Putamen (tissue), 1 donor: ENCODE results near the gene ARFGAP2.

Source experiments
- DNase-seq: peaks from one replicate; pipeline ENCODE4 v3.0.0-alpha.2; 2016; ENCODE audit warnings: low spot score

ARFGAP2 gene

DNA sequence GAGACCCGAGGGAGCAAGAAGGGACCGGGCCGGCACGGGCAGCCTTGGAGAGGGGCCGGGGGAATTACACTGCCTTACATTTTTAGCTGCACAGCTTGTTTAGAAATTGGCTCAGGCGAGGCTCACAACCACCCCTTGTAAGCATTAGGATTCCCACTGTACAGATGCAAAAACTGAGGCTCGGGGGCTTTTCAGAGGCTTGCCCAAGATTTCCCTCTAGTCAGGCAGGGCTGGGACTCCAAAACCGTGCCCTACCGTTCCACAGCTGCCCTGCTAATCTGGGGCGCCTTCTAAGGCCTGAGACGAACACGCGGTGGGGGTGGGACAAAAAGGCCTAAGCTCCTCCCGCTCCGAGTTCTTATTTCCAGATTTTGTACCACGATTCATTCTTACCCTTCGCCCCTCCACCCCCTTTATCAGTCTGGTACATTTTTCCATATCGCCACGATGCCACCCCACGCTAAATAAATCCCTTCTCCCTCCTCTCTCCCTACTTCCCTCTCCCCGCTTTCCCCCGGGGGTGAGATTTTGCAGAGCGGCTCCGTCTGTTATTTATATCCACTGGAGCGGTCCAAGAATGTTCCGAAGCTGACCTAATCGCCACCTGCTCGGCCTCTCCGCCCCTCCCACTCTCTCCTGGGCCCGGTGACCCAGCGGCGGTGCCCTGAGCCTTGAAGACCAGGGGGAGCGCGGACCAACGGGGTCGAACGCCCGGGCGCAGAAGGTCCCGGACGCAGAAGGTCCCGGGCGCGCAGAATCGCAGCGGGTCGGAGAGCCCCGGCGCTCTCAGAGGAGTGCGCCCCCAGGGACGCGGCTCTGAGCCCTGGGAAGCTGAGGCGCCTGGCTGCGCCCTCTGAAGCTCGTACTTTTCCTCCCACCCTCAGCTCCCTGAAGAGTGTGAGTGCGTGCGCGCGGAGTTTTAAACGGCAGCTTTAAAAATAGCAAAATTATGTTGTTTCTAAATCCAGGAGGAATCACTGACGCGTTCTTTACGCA, 10.3 kb upstream of the ARFGAP2 start:
- peak; percentile 67 for DNase-seq

DNA sequence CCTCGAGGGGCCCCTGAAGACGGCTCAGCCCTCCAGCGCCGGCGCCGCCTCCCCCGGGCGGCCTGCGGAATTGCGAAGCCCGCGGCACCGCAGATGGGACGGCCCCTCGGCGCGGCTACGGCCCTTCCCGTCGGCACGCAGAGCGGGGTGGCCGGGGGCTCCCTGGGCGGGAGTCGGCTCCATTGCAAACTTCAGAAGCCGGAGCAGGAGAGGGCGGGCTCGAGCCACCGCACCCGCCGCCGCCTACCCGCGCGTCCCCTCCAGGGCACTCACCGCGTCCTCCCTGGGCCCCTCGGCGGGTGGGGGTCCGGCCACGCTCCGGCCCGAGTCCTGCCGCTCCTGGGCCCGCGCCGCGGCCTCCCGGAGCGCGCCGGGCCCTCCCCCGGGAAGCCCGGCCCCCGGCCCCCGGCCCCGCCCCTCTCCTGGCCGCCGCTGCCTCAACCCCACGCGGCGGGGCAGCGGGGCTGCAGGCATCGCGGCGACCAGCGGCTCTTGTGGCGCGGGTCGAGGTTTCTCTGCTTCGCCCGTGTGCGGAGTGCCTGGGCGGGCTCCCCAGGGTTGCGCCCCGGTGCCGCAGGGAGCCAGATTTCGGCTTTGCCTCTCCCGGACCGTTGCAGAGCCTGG, 9.5 kb upstream of the ARFGAP2 start, which contains the start of gene PACSIN3:
Gene PACSIN3, minus strand, starts transcription at position 359 of the 624 bp plus-strand sequence. CDS start 3,707 bp downstream, outside the sequence.
- DNase-seq: no peak

DNA sequence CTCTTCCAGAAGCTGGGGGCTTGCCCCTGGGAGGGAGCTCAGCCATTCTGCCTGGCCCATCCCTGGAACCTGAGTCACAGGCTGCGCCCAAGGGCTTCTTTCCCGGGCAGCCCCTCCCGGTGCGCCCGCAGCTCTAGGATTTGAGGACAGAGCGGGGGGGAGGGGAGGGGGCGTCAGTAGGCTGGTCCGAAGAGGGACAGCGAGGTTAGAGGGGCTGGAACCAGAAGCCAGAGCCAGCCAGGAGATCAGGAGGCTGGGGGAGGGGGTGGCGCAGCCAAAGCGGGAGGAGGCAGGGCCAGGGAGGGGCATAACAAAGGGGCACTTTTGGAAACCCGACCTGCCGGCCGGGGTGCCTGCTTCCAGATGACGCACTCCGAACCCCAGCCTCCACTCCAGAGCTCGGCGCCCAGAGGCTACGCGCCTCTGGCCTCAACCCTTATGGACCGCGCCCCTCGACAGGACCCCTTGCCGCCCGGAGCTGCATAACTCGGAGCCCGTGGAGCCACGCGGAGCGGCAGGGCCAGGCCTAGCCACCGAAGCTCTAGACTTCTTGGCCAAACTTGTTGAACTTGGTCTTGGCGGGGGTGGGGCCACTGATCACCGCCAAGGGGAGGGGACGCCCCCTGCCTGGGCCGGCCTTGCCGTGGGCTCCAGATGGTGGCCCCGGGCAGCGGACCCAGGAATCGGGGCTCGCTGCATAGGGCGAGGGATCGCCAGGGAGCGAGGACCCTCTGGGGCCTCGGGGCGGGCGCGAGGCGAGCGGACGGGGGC, 8.8 kb upstream of the ARFGAP2 start:
- no peak for DNase-seq

GRCh38 chr11:47184711-47185304, 8.1 kb upstream of the ARFGAP2 start:
- DNase-seq: peak; percentile 92

GRCh38 chr11:47183969-47184368, 7.3 kb upstream of the ARFGAP2 start:
- DNase-seq: no peak

- DNase-seq: no peak
These were observed 6.6 kb upstream of the ARFGAP2 start for GRCh38 chr11:47183031-47183856.

DNA sequence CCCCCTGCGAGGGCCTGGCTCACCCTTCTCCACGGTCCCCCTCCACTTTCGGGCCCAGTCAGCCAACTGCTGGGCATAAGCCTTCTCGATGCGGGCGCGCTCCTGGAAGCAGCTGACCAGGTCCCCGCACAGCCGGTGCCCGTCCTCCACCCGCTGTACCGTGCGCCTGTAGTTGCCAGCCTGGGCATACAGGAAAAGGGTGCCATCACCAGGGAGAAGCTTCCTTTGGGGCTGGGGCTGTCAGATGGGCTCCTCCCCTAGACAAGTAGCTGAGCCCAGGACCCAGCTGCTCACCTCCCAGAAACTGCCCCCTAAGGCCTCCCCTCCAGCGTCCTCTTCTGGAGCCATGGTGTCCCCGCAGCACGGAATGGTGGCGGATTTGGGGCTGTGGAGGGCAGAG, 5.7 kb upstream of the ARFGAP2 start:
- no peak for DNase-seq

DNA sequence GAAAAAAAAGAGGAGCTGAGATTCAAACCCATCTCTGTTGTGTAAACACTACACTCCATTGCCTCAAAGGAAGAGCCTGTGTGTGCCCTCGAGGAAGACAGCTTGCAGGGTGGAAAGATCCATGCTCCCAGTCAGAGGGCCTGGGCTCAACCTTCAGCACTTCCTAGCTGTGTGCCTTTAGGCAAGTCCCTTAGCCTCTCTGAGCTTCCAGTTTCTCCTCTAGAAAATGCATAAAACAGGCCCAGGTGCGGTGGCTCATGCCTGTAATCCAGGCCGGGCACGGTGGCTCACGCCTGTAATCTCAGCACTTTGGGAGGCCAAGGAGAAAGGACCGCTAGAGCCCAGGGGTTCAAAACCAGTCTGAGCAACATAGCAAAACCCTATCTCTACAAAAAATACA, 4.6 kb upstream of the ARFGAP2 start:
- no peak for DNase-seq

- no peak for DNase-seq
These were observed 3.5 kb upstream of the ARFGAP2 start for GRCh38 chr11:47180006-47180787.

- DNase-seq: no peak
These were observed 2.9 kb upstream of the ARFGAP2 start for GRCh38 chr11:47179655-47179991.

GRCh38 chr11:47178737-47179654, 2.3 kb upstream of the ARFGAP2 start:
- no peak for DNase-seq

GRCh38 chr11:47178316-47178715, 1.6 kb upstream of the ARFGAP2 start:
- DNase-seq: no peak

DNA sequence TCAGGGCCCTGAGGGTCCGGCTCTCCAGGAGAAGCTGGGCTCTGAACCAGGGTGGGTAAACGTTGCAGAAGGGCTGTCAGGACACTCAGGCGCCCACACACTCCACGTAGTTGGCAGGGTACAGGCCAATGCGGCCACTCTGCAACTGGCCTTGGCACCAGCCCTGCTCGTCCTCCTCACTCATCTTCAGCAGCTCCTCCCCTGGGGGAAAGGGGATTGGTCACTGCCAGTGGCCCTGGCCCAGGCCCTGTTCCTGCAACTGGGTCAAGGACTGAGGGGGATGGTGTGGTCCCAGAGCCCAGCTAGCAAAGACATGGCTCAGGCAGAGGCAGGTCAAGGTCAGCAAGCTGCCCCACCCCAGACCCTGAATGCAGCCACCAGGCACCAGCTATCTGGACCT, 1.2 kb upstream of the ARFGAP2 start:
- DNase-seq: no peak

GRCh38 chr11:47177229-47177845, 658 bp upstream of the ARFGAP2 start:
- DNase-seq: peak; percentile 90

DNA sequence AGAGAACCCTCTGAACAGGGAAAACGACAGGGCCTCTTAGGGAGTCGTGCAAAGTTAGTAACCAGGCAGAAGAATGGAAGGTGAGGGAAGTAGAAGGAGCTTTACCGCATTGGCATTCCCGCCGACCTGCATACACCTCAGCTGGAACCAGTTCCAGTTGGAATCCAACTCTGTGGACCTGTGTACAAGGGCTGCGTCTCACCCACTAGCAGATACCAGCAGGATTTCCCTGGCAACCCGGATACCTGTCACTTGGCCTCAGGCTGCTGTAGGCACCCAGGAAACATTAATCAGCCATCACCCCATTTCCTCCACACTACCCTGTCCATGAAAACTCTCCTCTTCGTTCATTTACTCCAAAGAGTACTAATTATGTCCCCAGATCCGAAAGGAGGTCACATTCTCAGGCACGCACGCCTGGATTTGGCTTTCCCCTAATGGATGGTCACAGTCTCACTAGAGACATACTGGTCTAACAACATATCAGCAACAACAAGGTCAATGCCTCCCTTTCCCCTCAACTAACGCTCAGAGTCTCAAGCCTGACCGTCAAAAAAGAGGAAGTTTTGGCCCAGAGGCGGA, 842 bp downstream of the ARFGAP2 start:
- no peak for DNase-seq

DNA sequence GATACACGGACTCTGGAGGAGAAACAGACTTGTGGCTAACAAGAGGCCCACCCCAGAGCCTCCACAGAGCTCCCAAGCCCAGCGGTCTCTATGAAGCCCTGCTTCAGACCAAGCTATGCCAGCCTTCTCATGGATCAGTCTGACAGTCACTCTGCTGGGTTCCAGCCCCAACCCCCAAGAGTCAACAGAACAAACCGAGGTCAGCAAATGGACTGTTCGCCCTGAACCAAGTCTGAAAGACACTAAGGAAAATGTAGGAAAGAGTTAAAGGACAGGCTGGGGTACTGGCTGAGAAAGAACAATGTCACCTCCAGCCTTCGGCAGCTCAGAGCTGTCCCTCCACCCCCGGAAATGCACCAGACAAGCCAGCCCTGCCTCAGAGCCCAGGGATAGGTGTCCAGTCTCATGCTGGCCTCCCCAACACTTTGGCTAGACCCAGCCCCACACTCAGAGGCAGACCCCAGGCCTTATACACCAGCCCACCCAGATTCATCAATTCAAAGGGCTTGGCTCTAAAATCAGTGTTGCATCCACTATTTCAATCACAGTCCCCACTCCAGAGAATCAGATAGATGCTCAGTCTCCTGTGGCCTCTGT, 3.8 kb downstream of the ARFGAP2 start:
- no peak for DNase-seq

- DNase-seq: no peak
These were observed 4.8 kb downstream of the ARFGAP2 start for GRCh38 chr11:47171856-47172255.
